ENCODE data around the gene LYRM1.

Gene LYRM1

DNA sequence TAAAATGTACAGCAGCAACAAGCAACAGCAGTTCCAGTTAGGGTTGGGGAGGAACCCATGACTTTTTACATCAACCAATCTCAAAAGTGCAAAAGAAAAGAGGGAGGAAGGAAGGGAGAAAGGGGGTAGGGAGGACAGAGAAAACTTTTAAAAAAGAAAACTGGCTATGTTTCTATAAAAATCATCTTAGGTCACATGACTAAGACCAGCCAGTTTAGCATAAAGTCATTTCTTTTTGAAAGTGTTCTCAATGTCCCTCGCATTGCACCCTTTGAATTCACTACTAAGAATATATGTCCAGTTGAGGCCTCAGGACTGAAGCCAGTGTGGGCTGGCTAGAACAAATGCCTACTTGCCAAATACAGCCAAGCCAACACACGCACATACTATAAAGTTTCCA, 29.3 kb upstream of the LYRM1 start:
- in situ Hi-C loops (cut with HindIII; ENCODE audit: low sequenced_read_pairs): no loop called here

DNA sequence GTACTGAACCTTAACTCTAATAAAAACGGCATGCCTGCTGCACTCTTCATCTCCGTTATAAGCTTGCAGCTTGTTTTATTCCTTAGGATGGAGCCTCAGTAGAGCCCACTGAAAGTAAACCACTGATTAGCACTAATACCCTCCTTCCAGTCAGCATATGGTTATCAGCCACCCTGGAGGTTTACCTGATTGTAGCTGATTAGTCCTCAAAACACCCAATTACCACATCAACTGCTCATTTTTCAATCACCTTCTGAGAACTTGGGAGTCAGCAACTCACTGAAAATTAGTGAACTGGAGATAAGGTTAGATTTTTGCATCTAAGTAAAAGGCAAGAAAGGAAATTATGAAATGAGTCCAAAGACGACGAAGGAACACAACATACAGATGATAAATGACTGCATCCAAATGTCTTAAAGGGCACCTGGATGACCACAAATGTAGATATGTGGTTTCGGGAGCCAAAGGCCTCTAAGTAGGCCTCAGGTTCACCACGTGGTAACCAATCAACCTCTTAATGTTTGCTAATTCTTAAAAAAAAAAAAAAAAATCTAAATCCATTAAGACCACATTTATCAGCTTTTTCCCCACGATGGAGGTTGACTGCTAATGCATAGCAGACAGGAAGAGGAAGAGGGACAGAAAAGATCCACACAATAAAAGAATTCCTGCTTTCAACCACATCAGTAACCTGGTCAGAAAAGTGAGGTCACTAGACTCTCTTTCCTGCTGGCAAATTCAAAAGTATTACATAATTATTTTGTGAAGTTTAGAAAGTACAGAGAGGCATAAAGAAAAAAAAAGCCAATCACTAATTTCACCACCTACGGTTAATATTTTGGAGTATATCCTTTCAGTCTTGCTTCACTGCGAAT, 28.4 kb upstream of the LYRM1 start:
- in situ Hi-C loops (cut with HindIII; ENCODE audit: low sequenced_read_pairs): no loop called here

DNA sequence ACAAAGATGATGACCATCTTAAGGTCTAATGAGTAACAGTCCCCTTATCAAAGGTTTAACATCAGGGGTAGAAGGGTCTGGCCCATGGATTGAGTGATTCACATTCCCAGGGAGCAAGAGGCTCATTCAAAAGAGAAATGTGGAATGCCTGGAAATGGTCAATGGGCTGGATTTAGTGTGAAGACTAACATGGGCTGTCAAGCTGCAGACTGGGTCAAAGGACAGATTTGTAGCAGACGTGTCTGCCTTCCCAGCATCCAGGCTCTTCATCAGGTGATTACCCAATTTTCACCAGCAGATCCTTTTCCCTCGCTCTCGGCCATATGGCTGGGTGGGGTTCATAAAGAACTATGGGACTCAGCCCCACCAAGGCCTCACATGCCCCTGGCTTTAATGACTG, 27.2 kb upstream of the LYRM1 start:
- in situ Hi-C loops (cut with HindIII; ENCODE audit: low sequenced_read_pairs): no loop called here

DNA sequence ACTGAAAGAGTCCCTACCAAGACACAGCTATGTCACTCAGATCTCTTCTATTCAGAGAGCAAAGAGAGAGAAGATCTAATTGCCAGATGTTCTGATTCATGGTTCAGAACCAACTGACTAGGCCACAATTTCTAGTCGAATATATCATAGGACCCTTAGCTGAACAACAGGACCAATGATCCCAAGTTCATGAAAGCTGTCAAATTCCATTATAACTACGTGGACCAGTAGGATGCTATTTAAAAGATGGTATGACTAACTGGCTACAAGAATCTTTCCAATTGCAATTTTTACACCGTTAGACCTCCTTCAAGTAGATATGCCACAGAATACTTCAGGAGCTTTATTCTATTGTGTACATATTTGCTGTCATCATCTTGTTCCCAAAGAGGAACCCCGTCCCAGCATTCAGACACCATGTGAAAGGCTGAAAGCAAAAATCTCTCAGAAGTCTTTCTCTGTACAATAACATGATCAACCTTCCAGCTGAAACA, 26.4 kb upstream of the LYRM1 start:
- in situ Hi-C loops (cut with HindIII; ENCODE audit: low sequenced_read_pairs): no loop called here

DNA sequence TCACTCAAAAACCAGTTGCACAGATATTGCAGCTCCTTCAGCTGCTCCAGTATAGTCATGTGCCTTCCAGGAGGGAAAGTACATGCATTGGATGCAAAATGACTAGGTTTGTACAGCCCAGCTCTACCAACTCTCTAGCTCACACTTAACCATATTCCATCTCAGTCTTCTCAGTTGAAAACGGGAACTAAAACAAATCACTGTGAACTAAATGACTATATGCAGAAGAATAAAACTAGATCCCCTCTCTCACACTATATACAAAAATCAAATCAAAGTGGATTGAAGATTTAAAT, 25.3 kb upstream of the LYRM1 start:
- in situ Hi-C loops (cut with HindIII; ENCODE audit: low sequenced_read_pairs): no loop called here

DNA sequence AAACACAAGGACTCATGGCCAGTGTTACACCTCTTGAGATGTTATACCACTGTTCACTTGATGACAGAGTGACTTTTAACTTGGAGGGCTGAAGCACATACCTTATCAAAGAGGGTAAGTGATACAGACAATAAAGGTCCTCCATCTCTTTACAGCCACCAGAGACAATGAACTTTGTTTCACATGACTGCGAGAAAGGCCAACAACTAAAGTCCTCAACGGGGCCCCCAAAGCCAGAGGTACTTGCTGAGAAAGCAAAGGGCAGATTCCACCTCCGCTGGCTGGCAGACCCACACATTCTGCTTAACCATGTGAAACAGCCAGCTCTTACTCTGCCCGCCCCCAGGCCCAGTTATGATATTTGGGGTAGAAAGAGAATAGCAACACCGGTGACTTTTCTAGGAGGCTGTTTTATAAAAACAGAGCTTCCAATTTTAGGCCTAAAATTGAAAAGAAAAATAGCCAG, 21.9 kb upstream of the LYRM1 start:
- in situ Hi-C loops (cut with HindIII; ENCODE audit: low sequenced_read_pairs): no loop called here

DNA sequence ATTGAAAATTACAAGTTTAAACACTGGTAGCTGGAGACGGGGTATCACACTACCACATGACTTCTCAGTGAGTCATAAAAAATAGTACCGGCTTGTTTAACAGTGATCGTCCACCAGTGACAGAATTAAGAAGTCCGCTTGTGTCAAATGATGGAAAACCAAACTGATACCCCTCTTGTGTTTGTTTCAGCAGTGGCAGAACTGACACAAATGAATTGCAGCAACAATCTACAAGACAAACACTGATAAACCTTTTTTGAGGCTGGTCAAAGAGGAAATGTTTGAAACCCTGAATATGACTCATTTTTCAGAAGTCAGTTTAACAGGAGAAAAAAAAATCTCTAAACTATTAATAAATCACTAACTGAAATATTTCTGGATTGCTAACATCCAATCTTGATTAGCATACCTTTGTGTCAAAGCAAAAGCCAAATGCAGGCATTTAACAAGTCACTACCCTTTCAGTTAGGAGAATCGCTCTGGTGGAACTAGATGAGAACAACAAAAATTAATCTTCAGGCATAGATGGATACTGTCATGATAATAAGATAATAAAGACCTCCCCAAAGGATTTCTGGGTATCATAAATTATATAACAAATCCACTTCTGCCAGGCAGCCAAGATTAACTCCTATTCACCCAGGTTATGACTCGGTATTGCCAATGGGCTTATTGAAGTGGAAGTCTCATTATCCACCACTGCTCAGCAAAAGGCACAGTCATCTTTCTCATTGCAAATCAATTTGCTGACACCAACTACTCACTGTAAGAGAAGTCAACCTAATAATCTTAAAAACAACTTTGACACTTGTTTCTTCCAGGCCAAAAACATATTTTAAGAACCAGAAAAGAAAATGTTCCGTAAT, 21.2 kb upstream of the LYRM1 start:
- in situ Hi-C loops (cut with HindIII; ENCODE audit: low sequenced_read_pairs): no loop called here

DNA sequence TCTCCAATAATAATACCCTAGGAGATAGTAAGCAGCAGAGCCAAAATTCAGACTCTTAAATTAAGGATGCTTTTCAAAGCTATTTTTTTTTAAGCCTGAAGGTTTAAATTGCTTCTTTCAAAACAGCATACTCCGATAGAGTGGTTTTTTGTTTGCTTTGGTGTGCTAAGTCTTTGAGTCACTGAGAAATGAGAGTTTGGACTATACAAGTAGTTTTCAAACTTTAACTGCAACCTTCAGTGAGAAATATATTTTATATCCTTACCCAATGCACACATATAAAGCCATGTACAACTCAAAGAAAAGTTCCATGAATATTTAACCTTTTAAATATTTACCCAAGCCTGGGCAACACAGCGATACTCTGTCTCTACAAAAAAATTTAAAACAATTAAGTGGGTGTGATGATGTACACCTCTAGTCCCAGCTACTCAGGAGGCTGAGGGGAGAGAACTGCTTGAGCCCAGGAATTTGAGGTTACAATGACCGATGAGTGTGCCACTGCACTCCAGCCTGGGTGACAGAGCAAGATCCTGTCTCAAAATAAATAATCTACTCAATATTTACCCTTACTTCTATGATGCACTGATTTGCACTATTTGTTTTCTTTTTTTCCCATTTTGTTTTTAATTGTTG, 19.6 kb upstream of the LYRM1 start:
- in situ Hi-C loops (cut with HindIII; ENCODE audit: low sequenced_read_pairs): no loop called here

DNA sequence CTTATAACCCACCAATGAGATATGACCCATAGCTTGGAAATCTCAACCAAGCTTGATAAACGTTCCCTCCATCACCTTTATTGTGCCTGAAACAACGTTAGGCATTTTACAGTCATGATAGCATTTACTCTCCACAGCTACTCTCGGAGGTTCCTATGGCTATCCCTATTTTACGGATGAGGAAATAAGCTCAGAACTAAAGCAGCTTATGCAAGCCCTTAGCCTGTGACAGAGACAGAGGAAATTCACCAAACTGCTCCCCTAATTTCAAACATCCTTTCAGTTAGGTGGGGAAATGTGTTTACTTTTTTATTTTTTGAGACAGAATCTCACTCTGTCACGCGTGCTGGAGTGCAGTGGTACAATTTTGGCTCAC, 19.1 kb upstream of the LYRM1 start:
- in situ Hi-C loops (cut with HindIII; ENCODE audit: low sequenced_read_pairs): no loop called here

DNA sequence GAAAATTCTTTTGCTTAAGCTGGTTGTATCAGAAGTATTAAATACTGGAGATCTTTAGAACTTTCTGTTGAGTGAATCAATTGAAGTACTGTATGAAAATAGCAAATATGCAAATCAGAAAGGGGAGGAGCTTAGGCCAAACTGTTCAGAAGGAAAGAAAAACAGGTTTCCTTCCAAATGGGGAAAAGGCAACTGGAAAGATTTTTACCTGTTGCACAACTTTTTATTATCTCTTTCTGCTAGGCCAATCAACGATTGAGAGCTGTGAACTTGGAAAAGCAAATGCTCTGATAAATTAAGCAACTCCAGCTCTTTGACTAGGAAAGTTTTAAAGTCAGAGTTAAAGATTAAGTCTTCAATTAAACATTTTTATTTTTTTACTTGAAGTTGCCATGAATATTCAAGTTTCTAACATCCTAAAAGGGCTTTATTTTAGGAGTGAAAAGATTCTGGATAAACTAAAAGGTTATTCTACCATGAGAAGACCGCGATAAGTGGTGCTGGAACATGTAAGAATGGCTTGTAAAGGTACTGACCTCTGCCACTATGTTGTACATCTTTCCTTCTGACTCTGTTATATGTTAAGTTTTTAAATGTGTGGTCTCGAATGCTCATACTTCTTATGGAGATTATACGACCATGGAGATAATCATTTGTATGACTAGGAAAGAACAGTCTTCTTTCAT, 16.9 kb upstream of the LYRM1 start:
- in situ Hi-C loops (cut with HindIII; ENCODE audit: low sequenced_read_pairs): no loop called here

DNA sequence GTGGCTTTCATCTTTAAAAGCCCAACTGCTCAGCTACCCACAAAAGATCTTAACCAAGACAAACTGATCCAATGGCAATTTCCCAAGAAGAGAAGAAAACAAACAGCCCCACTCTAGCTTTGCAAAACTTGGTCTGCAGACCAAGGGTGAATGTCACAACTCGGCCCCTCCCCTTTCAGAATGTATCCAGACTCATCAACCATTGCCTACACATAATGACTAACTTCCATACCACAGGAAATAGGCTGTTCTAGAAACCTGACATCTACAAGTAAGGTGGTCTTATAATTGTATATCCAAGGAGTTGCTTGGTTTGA, 16.4 kb upstream of the LYRM1 start:
- in situ Hi-C loops (cut with HindIII; ENCODE audit: low sequenced_read_pairs): no loop called here

DNA sequence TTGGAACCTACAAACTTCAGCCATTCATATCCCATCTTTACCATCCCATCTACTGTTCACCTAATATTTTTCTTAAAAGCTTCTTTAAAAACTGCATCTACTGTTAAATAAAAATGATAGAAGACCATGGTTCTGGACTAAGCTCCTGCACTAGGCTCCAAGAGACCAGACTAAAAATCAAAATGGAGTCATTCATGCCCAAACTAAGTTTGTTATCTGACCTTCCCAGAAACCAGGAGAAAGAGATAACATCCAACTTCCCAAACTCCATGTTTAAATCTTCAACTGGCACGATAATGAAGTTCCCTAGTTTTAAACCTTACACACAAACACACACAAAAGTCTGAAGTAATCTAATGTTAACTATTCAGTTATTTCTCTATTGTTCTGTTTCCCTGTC, 14.3 kb upstream of the LYRM1 start:
- in situ Hi-C loops (cut with HindIII; ENCODE audit: low sequenced_read_pairs): no loop called here

DNA sequence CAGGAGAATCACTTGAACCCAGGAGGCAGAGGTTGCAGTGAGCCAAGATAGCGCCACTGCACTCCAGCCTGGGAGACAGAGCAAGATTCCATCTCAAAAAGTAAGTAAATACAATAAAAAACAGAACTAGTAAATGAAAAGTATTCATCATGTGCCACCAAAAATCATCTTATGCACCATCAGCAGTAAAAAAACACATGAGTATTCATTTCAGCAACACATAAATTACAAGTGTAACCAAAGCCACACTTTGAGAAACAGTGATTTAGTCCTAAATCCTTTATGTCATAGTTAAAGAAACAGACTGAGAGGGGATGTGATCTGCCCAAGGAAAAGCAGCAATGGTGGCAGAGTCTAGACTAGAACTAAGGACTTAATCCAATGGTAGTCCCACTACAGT, 13.4 kb upstream of the LYRM1 start:
- in situ Hi-C loops (cut with HindIII; ENCODE audit: low sequenced_read_pairs): no loop called here

DNA sequence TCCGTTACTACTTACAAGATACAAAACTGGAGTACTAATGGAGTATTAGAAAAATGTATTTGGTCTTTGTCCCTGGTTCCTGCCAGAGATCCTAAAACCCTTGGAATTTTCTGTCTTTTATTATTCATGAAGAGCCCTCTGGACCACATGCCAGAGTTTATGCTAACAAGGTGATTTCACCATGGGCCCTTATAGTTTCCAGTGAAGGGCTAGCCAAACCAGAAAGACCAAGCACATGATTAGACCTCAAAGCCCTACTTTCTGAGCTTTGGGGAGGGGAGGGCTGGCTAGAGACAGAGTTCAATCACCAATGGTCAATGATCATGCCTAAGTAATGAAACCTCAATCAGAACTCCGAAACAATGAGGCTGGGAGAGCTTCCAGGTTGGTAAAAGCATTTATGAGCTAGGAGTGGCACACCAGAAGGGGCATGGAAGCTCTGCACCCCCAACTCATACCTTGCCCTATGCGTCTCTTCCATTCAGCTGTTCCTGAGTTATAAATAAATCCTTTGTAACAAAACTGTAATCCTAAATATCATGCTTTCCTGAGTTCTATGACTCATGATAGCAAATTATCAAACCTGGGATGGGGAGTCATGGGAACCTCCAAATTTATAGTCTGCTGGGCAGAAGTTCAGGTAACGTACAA, 10.8 kb upstream of the LYRM1 start:
- in situ Hi-C loops (cut with HindIII; ENCODE audit: low sequenced_read_pairs): no loop called here

DNA sequence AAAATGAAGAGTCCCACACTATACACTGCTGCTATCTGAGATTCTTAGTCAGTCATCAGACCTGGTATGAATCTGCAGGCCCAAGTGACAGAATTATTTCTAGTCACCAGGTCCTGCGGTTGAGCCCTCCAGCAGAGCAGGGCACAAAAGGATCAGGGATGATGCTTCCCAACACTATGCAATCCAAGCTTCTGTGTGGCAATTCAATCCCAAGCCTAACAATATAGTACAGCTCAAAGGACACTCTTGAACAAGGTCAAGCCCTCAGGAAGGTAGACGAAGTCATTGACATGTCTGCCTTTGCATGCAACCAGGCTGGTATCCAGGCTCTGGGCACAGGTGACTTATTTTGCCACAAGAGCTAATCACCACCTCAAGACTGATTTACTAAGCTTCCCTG, 6.2 kb upstream of the LYRM1 start:
- in situ Hi-C loops (cut with HindIII; ENCODE audit: low sequenced_read_pairs): no loop called here

DNA sequence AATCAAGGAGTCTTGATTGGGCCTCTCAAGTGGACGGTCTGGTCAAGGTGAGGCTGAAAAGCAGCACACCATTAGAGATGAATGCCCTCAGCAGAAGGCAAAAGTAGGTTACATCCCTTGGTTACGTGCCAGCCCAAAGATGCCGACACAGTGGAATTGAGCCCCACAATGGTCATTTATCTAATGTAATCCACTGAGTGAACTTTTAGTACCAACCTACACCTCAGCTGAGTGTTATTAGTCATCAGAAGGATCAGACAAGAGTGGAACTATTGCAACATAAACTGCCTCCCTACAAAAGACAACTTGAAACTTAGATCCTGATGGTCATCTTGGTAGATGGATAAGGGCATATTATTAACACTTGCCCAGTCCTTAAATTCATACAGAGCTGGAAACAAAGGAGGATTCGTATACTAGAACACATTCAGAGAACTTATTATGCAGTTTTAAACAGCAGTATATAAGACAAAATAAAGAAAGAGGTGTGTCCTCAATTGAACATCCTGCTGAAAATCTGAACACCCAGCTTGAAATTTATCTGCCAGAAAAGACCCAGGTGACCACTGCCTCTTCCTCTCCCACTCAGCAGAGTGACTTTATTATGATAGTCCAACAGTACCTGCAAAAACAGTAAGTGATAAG, 3.2 kb upstream of the LYRM1 start:
- in situ Hi-C loops (cut with HindIII; ENCODE audit: low sequenced_read_pairs): no loop called here

DNA sequence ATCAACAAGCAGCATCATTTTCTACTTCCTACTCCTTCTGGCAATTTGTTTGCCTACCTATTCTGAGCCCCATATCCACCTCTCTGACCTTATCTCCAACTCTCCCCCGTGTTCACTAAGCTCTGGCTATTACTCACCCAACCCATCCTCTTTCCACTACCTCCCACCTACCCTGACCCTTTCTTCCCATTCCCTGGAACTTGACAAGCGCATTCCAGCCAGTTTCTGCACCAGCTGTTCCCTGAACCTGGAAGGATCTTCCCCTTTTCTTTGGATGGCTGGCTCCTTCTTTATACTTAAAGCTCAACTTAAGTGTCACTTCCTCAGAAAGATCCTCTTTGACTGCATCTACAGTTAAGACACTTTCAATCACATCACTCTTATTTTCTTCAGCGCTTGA, 2.6 kb upstream of the LYRM1 start:
- in situ Hi-C loops (cut with HindIII; ENCODE audit: low sequenced_read_pairs): no loop called here

DNA sequence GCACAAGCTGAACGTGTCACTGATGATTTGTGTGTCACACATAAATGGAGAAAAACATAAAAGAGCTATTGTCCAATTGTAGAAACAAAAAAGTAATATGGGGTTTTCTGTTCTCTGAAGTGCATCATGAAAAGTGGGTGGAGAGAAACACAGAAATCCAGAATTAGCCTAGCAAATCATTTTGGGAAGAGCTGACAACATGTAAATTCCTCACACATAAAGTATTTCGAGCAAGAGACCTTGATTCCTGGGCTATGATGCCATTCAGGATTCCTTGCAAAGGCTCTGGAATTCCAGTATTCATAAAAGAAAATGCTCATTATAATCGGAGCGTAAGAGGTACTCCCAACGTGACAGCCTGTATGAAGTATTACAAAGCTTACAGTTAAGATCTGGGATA, 1.5 kb upstream of the LYRM1 start:
- in situ Hi-C loops (cut with HindIII; ENCODE audit: low sequenced_read_pairs): no loop called here

DNA sequence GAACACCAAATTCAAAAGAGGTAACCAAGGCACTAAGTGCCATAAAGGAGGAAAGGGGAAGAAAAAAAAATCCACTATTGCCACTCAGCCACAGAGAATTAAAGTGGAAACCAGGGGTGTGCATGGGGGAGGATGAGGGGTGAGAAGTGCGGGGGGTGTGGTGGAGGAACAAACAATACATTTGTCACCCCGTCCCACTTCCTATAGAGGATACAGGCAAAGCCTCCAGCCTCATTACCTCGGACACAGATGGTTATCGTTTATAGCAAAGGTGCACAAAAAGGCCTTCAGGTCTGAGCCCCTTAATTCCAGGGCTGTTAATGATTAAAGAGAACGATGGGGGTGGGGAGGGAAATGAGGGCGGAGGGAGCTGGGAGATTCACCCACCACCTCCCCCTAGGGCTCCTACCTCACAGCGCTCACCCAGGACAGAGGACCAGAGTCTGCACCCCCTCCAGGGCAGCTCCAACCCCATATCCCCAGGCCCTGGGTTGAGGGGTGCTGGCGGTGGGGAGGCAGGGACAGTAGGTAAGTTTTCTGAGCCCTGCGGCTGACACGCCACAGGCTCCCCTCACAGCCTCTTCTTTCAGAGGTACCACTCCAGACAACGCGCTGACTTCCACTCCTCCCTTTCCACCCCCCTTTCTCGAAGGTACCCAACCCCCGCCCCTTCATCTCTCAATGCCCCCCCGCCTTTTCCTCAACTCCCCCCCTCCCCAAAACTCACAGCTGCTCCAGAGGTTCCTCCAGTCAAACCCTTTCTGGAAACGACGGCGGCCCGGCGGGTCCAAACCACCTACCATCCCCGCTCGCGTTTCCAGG, 883 bp upstream of the LYRM1 start:
- in situ Hi-C loops (cut with HindIII; ENCODE audit: low sequenced_read_pairs): no loop called here

Measured in DLD1 (cell line).